GM18873 (cell line): ENCODE measurements around the gene DNAJC11.
"Not testable (repeated sequence)": the region's sequence is repeated elsewhere in the genome, so short reads cannot be mapped to it uniquely, and the experiment has no call there.

Source experiments
- ATAC-seq: cut with Tn5 transposase; IDR thresholded peaks from one replicate; pipeline ENCODE4 v1.9.1; 2021; ENCODE audit warnings: mild to moderate bottlenecking, moderate library complexity, moderate number of reproducible peaks; ENCODE audit not compliant: unreplicated experiment, low FRiP score

The DNAJC11 gene

GRCh38 chr1:6700853-6701436 lies 671 bp downstream of the DNAJC11 start:
- ATAC-seq = peak; percentile 8

GRCh38 chr1:6699915-6700314 lies 1.7 kb downstream of the DNAJC11 start:
- ATAC-seq = not testable (repeated sequence)

GRCh38 chr1:6695868-6696267 lies 5.7 kb downstream of the DNAJC11 start:
- ATAC-seq = no peak

- ATAC-seq = no peak
Observed at GRCh38 chr1:6694121-6694713, 7.4 kb downstream of the DNAJC11 start.

DNA sequence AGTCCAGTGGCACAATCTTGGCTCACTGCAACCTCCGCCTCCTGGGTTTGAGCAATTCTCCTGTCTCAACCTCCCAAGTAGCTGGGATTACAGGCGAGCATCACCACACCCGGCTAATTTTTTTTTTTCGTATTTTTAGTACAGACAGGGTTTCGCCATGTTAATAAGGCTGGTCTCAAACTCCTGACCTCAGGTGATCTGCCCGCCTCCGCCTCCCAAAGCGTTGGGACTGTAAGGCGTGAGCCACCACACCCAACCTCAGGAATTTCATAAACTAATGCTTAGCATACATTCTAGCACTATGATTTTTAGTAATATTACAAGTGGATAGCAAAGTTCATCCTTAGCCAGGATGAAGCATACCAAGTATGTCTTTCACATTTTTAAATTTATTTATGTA lies 8.7 kb downstream of the DNAJC11 start:
- no peak for ATAC-seq

GRCh38 chr1:6691507-6691906 lies 10.1 kb downstream of the DNAJC11 start:
- no peak for ATAC-seq

DNA sequence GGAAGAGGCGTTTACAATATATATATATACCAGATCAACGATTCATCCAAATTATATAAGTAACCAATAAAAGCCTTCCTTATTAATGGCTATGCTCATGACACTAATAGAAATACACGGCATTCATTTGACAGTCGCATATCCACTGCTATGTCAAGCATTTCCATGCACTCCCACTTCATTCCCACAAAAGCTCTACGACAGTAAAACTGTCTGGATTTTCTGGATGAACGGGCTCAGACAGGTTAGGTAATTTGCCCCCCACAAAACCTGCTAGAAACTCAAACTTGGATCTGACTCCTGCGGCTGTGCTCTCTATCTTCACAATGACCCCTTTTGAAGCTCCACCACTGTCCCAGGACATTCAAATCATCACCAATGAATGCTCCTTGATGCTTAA lies 11.4 kb downstream of the DNAJC11 start:
- no peak for ATAC-seq

- no peak for ATAC-seq
Observed at GRCh38 chr1:6688757-6689156, 12.9 kb downstream of the DNAJC11 start.

GRCh38 chr1:6688001-6688400 lies 13.6 kb downstream of the DNAJC11 start:
- no peak for ATAC-seq

- no peak for ATAC-seq
Observed at GRCh38 chr1:6686294-6686693, 15.3 kb downstream of the DNAJC11 start.

GRCh38 chr1:6685381-6685780 lies 16.2 kb downstream of the DNAJC11 start:
- ATAC-seq = no peak

- no peak for ATAC-seq
Observed at GRCh38 chr1:6683434-6683833, 18.2 kb downstream of the DNAJC11 start.

- no peak for ATAC-seq
Observed at GRCh38 chr1:6675941-6676340, 25.7 kb downstream of the DNAJC11 start.

DNA sequence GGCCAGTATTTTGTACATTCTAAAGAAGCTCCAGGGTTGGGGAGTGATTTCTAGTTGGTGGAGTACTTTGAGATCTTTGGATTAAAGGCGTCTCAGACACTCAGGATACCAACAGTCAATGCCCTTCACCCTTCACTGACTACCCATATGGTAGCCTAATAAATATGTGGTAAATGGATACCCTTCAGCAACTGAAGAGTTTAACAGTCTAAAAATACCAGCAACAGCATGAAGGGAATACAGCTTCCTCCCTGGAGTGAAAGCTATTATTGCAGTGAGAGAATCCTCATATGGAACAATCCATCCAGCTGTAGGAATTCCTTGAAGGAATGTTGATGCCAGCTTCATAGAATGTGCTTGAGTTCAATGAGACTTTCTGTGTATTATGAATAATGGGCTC lies 26.8 kb downstream of the DNAJC11 start:
- ATAC-seq = no peak

- no peak for ATAC-seq
Observed at GRCh38 chr1:6673816-6674398, 27.7 kb downstream of the DNAJC11 start.

DNA sequence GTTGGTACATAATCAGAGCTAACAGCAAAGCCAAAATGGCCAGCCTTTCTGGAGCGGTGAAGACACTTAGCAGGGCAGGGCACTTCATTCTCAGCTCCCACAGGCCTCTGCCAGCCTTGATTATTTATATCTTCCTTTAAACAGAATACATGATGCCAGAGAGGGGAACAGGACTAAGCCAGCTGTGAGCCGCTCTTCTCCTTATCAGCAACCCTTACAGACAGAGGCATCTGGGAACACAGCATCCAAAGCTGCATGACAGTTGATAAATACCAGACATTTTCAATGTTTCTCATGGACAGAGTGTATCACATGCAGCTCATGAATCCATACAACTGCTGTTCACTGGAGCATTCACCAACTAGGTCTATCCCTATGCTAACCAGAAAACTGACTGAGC lies 29.1 kb downstream of the DNAJC11 start:
- ATAC-seq = no peak

DNA sequence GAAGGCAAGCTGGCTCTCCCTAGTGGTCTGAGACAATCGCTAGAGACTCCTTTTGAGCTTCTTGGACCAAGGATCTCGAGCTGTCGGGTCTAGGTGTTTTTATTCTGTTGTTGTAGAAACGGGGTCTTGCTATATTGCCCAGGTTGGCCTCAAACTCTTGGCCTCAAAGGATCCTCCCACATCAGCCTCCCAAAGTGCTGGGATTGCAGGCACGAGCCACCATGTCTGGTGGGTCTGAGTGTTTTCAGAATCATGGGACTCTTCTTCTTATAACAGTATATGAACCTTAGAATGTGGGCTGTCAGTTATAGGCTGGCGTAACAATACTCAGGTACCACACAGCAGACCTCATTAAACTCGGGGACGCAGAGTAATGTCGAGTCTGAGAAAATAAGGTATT lies 33.1 kb downstream of the DNAJC11 start:
- no peak for ATAC-seq

DNA sequence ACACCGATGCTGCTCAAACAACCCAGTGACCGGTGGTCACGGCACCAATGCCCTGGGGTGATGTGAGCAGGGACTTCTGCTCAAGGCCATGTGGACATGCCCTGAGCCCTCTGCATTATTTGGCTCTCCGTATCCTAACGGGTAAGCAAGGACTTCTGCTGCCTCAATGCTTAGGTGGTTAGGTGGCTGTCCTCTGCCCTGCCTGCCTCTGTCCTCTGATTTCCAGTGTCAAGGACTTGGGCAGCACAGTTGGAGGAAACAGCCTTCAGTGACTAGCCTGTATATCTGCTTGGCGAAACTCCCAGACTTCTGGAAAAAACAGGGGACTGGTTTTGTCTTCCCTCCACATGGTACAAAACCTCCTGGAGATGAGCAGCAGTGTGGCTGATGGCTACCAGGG lies 34.5 kb downstream of the DNAJC11 start:
- no peak for ATAC-seq

DNA sequence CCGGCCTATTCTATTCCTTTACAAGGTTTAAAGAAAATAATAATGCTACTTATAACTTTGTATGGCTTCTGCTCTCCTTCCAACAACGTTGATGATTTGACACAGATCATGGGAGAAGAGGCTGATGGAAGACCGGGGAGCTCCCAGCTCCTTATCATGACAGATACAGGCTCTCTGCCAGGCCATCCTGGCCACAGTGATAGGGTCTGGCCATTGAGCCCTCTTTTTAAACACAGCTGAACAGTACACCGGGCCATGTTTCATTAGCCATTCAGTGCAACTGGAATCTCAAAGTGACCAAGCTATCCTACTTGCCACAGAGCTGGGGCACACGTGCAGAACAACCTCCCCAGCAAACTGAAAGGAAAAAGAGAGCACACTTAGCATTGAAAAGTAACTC lies 34.9 kb downstream of the DNAJC11 start:
- ATAC-seq = no peak

GRCh38 chr1:6662468-6662867 lies 39.1 kb downstream of the DNAJC11 start:
- ATAC-seq = not testable (repeated sequence)

- no peak for ATAC-seq
Observed at GRCh38 chr1:6660415-6661049, 41.1 kb downstream of the DNAJC11 start.
